Erythroblast (primary cell): ENCODE results near the gene CUX1.

ENCODE experiments used
- GATA1 ChIP-seq: IDR thresholded peaks from 2 replicates; pipeline ENCODE4 v1.6.1; 2011; ENCODE audit warnings: low read depth, mild to moderate bottlenecking, control low read depth, low read length, moderate library complexity
- POLR2A ChIP-seq: IDR thresholded peaks from 2 replicates; pipeline ENCODE4 v1.6.1; 2011; ENCODE audit warnings: mild to moderate bottlenecking, low read length

GRCh38 chr7:102018876-102019275 lies 201.4 kb downstream of the CUX1 start:
- no peak for TF ChIP-seq POLR2A
- no peak for TF ChIP-seq GATA1
